NCI-H1105 (cell line): ENCODE data around the gene PAMR1.
A peak's percentile ranks its signal among the peaks of the same experiment; 100 is the strongest.
"Not testable (repeated sequence)": the region's sequence is repeated elsewhere in the genome, so short reads cannot be mapped to it uniquely, and the experiment has no call there.

ENCODE experiments used
- DNase-seq: peaks from one replicate; lab custom pipeline; 2025; lab: John Stamatoyannopoulos, UW

PAMR1 gene

GRCh38 chr11:35543481-35543880 lies 18.1 kb upstream of the PAMR1 start:
- no peak for DNase-seq

- DNase-seq: no peak
Observed at GRCh38 chr11:35541621-35542375, 16.4 kb upstream of the PAMR1 start.

- no peak for DNase-seq
Observed at GRCh38 chr11:35540526-35540925, 15.1 kb upstream of the PAMR1 start.

GRCh38 chr11:35539781-35540281 lies 14.4 kb upstream of the PAMR1 start:
- no peak for DNase-seq

GRCh38 chr11:35539256-35539655 lies 13.8 kb upstream of the PAMR1 start:
- DNase-seq: no peak

- DNase-seq: peak; percentile 28
Observed at GRCh38 chr11:35536470-35536869, 11.1 kb upstream of the PAMR1 start.

GRCh38 chr11:35531246-35531645 lies 5.8 kb upstream of the PAMR1 start:
- DNase-seq: no peak

- DNase-seq: no peak
Observed at GRCh38 chr11:35529971-35530495, 4.6 kb upstream of the PAMR1 start.

- no peak for DNase-seq
Observed at GRCh38 chr11:35526370-35526792, 965 bp upstream of the PAMR1 start.

- no peak for DNase-seq
Observed at GRCh38 chr11:35524780-35525179, 636 bp downstream of the PAMR1 start.

GRCh38 chr11:35523861-35524260 lies 1.6 kb downstream of the PAMR1 start:
- no peak for DNase-seq

- DNase-seq: no peak
Observed at GRCh38 chr11:35523331-35523768, 2.1 kb downstream of the PAMR1 start.

GRCh38 chr11:35522091-35522490 lies 3.3 kb downstream of the PAMR1 start:
- DNase-seq: not testable (repeated sequence)

- no peak for DNase-seq
Observed at GRCh38 chr11:35520376-35520775, 5.0 kb downstream of the PAMR1 start.

- no peak for DNase-seq
Observed at GRCh38 chr11:35518766-35519165, 6.7 kb downstream of the PAMR1 start.

GRCh38 chr11:35517481-35517880 lies 7.9 kb downstream of the PAMR1 start:
- no peak for DNase-seq

GRCh38 chr11:35516403-35516802 lies 9.0 kb downstream of the PAMR1 start:
- no peak for DNase-seq

GRCh38 chr11:35515224-35515623 lies 10.2 kb downstream of the PAMR1 start:
- no peak for DNase-seq

GRCh38 chr11:35514481-35514880 lies 10.9 kb downstream of the PAMR1 start:
- DNase-seq: no peak

GRCh38 chr11:35511666-35512065 lies 13.8 kb downstream of the PAMR1 start:
- DNase-seq: no peak

GRCh38 chr11:35507688-35508087 lies 17.7 kb downstream of the PAMR1 start:
- DNase-seq: no peak

GRCh38 chr11:35501776-35502175 lies 23.6 kb downstream of the PAMR1 start:
- DNase-seq: no peak

GRCh38 chr11:35500744-35501143 lies 24.7 kb downstream of the PAMR1 start:
- DNase-seq: no peak

GRCh38 chr11:35496416-35496815 lies 29.0 kb downstream of the PAMR1 start:
- DNase-seq: no peak
